RWPE1 (cell line): Measurements from ENCODE around the gene PTH2.

Experiments
- CTCF ChIA-PET: fragments of 350-600 bp; sonication (Branson Sonifier 250); formaldehyde crosslinking; extraction: SDS; loops from one replicate; lab custom pipeline; 2021; lab: Yijun Ruan, JAX
- POLR2A ChIA-PET: fragments of 400-600 bp; formaldehyde crosslinking; extraction: SDS; loops from one replicate; lab custom pipeline; 2020; ENCODE audit warnings: antibody characterized with exemption; ENCODE audit not compliant: low non-redundant PET; lab: Yijun Ruan, JAX
- DNase-seq: peaks from one replicate; pipeline ENCODE4 v3.0.0; 2012; ENCODE audit warnings: low spot score
- H3K27ac ChIP-seq: fragments of 450-650 bp; 2 replicates; pipeline ENCODE4 v1.5.1; 2017
- TF ChIP-seq, protein P1 (sequence below): fragments of 450-650 bp; conservative IDR thresholded peaks from 2 replicates; pipeline ENCODE4 v1.5.1; 2017; ENCODE audit warnings: low read depth, mild to moderate bottlenecking

The PTH2 gene

DNA sequence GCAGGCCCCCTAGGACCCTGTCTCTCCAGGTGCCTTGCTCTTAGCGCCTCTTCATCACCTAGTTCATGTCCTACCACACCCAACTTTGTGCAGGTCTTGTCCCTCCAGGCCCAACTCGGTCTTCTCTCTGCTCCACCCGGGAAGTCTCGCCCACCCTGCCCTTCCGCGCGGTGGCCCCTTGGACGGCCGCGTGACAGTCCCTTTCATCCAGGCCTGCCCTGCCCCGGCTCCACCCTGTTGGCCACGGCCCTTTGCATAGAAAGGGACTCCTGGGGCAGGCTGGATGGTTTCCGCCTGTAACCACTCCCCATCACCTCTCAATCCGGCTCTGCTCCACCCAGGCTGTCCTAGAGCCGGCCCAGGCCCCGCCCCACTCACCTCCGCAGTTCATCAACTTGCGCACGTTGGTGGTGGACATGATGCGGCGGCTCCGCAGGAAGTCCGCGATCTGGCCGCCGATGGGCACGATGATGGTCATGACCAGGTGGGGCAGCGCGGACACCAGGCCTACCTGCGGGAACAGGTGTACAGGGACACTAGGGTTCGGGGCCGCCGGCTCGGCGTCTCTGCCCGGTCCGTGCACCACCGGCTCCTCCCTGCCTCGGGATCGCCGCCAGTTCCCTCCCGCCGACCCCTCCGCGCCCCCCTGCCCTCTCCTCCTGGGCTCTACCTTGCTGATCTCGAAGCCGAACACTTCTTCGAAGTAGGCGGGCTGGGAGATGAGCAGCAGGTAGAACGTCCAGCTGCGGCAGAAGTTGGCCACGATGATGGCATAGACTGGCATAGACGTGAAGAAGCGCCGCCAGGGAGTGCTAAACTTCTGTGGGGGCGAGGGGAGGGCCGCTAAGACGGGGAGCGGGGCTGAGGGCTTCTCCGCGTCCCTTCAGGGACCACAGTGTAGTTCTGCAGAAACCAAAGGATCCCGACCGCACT lies 9.2 kb upstream of the PTH2 start:
- no peak overlapping the region for H3K27ac ChIP-seq
- CTCF ChIA-PET, result no interaction called here
- TF ChIP-seq, protein P1, sequence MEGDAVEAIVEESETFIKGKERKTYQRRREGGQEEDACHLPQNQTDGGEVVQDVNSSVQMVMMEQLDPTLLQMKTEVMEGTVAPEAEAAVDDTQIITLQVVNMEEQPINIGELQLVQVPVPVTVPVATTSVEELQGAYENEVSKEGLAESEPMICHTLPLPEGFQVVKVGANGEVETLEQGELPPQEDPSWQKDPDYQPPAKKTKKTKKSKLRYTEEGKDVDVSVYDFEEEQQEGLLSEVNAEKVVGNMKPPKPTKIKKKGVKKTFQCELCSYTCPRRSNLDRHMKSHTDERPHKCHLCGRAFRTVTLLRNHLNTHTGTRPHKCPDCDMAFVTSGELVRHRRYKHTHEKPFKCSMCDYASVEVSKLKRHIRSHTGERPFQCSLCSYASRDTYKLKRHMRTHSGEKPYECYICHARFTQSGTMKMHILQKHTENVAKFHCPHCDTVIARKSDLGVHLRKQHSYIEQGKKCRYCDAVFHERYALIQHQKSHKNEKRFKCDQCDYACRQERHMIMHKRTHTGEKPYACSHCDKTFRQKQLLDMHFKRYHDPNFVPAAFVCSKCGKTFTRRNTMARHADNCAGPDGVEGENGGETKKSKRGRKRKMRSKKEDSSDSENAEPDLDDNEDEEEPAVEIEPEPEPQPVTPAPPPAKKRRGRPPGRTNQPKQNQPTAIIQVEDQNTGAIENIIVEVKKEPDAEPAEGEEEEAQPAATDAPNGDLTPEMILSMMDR, result no peak
- POLR2A ChIA-PET, result no interaction called here
- no peak for DNase-seq

DNA sequence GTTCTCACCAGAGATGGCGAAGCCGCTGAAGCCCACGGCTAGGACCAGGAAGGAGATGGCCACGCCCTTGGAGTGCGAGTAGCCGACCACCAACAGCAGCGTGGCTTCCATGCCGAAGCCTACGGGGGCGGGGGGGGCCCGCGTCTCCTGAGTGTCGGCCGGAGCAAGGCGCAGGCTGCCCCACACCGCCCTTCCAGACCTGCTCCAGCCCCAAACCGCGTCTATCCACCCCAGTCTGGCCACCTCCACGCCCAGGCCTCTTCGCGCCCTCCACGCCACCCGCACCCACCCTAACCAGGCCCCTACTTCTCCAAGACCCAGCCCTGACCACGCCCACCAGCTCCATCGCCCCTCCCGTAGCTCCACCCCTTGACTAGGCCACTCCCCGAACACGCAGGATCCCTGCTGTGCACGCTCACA lies 8.1 kb upstream of the PTH2 start:
- no peak overlapping the region for H3K27ac ChIP-seq
- POLR2A ChIA-PET, result no interaction called here
- DNase-seq, result peak; percentile 34
- CTCF ChIA-PET, result interaction anchor here (1.1 kb wide), 1 partner anchor 39 kb away, joined by 3 read pairs; no protein-coding TSS in a partner anchor
- TF ChIP-seq, protein P1, result no peak

DNA sequence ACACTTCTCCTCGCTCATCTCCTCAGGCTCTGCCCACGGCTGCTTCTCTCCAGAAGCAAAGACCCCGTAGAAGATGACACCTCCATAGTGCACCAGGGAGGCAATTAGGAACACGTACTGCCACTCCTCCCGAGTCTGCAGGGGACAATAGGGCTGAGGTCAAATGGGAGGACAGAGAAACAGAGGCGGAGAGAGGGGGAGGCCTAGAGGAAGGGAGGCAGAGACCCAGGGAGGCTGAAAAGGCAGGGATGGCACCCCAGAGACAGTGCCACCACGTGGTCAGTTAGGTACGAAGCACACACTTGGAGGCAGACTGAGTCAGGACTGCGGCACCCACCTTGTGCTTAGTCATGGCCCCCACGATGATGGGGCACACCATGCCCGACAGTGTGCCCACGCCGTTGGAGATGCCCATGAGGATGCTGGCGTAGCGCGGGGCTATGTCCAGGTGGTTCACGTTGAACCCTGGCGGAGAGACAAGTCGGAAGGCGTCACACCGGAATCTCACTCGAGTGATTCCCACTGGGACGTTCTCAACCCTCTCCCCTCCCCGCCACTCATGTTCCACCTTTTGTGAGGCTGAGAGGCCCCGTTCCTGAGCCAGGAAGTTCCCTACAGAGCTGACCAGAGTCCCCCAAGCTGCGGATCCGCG lies 7.6 kb upstream of the PTH2 start:
- no peak overlapping the region for H3K27ac ChIP-seq
- TF ChIP-seq, protein P1, result no peak; the same call in 1 of the 2 replicates
- POLR2A ChIA-PET, result no interaction called here
- DNase-seq, result no peak
- CTCF ChIA-PET, result interaction anchor here (1.1 to 1.4 kb wide), 2 partner anchors 36 to 39 kb away, joined by 3 read pairs; no protein-coding TSS in a partner anchor

DNA sequence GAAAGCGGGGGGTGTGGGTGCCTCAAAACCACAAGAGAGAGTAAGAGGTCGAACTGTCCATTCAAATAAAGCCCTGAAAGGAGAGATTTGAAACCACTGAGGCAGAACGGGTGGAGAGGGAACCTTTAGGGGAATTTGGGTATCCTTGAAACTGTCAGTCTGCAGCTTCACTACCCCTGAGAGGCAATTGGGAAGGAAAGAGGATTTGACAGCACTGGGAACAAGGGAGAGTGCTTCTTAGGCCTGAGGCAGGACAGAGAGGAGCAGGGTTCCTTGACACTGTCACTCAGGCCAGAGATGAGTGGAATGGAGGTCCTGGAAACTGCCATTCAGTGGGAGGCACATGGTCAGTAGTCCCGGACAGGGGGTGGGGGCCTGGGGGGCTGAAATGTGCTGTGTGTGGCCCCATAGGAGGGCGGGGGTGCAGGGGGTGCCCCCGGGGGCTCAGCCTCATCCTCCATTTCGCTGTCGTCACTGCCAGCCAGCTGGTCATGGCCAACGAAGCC lies 7.0 kb upstream of the PTH2 start:
- no peak for DNase-seq
- TF ChIP-seq, protein P1, result no peak
- POLR2A ChIA-PET, result interaction anchor here (0.6 kb wide), 1 partner anchor 38 kb away, joined by 3 read pairs; no protein-coding TSS in a partner anchor
- H3K27ac ChIP-seq, result no peak overlapping the region
- CTCF ChIA-PET, result interaction anchor here (0.6 to 1.4 kb wide), 4 partner anchors 36 to 1565 kb away, joined by 3 to 6 read pairs (median 3); no protein-coding TSS in a partner anchor

DNA sequence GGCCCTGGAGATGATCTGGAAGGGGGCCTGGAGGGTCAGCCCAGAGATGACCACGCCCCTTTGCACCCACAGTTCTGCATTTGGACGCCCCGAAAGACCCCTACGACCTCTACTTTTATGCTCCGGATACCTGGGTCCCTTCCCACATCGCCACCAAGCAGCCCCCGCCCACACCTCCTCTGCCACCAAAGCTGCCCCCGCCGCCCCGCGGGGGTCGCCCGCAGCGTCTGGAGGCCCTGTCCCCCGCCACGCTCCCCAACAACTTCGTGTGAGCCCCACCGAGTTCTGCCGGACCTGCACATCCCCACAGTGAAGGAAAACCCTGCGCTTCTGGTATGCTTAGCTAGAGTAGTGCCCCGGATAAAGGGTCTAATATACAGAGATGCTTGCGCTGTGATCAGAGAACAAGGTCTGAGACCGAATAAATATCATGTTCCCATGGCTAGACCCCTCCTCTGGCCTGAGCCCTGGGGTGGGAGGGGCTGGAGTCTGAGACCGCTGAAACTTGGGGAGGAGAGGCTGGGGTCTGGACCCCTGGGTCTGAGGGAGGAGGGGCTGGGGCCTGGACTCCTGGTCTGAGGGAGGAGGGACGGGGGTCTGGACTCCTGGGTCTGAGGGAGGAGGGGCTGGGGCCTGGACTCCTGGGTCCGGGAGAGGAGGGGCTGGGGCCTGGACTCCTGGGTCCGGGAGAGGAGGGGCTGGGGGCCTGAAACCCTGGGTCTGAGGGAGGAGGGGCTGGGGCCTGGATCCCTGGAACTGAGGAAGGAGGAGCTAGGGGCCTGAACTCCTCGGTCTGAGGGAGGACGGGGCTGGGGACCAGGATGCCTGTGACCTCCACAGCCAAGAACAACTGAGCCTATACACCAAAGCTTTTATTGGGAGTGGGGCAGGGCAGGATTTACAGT lies 5.6 kb upstream of the PTH2 start:
- DNase-seq, result no peak
- CTCF ChIA-PET, result interaction anchor here (0.6 to 1.1 kb wide), 3 partner anchors 9 to 219 kb away, joined by 3 read pairs; no protein-coding TSS in a partner anchor
- TF ChIP-seq, protein P1, result no peak
- POLR2A ChIA-PET, result no interaction called here
- no peak overlapping the region for H3K27ac ChIP-seq
